SIG-M5 treated with dmso at 0.1 percent for 504 hours (cell line): ENCODE measurements around the gene IL1RAP.
"Not testable (repeated sequence)": the region's sequence is repeated elsewhere in the genome, so short reads cannot be mapped to it uniquely, and the experiment has no call there.

ENCODE experiments used
- DNase-seq: peaks from one replicate; lab custom pipeline; 2025; ENCODE audit not compliant: unreplicated experiment; lab: John Stamatoyannopoulos, UW

Gene IL1RAP

GRCh38 chr3:190646996-190647395, 133.1 kb downstream of the IL1RAP start:
- peak; percentile 25 for DNase-seq

GRCh38 chr3:190655933-190656332, 142.0 kb downstream of the IL1RAP start:
- DNase-seq = no peak

GRCh38 chr3:190658106-190658505, 144.2 kb downstream of the IL1RAP start:
- no peak for DNase-seq

- DNase-seq = no peak
These were observed 152.9 kb downstream of the IL1RAP start for GRCh38 chr3:190666821-190667220.

GRCh38 chr3:190671658-190672057, 157.8 kb downstream of the IL1RAP start:
- no peak for DNase-seq

GRCh38 chr3:190673148-190673547, 159.3 kb downstream of the IL1RAP start:
- DNase-seq = no peak

GRCh38 chr3:190676481-190676880, 162.6 kb downstream of the IL1RAP start:
- no peak for DNase-seq

GRCh38 chr3:190677001-190677400, 163.1 kb downstream of the IL1RAP start:
- no peak for DNase-seq

GRCh38 chr3:190677868-190678267, 164.0 kb downstream of the IL1RAP start:
- not testable (repeated sequence) for DNase-seq

GRCh38 chr3:190680691-190681090, 166.8 kb downstream of the IL1RAP start:
- DNase-seq = no peak

GRCh38 chr3:190684776-190685175, 170.9 kb downstream of the IL1RAP start:
- no peak for DNase-seq

GRCh38 chr3:190686011-190686410, 172.1 kb downstream of the IL1RAP start:
- DNase-seq = no peak

GRCh38 chr3:190690246-190690645, 176.4 kb downstream of the IL1RAP start:
- no peak for DNase-seq

- no peak for DNase-seq
These were observed 178.4 kb downstream of the IL1RAP start for GRCh38 chr3:190692256-190692655.

- DNase-seq = no peak
These were observed 180.6 kb downstream of the IL1RAP start for GRCh38 chr3:190694335-190695001.

GRCh38 chr3:190695225-190695624, 181.3 kb downstream of the IL1RAP start:
- DNase-seq = no peak

GRCh38 chr3:190695994-190696393, 182.1 kb downstream of the IL1RAP start:
- DNase-seq = no peak

GRCh38 chr3:190696777-190697501, 183.1 kb downstream of the IL1RAP start:
- peak; percentile 12 for DNase-seq

GRCh38 chr3:190697502-190697830, 183.6 kb downstream of the IL1RAP start:
- no peak for DNase-seq

- DNase-seq = no peak
These were observed 184.0 kb downstream of the IL1RAP start for GRCh38 chr3:190697901-190698300.

GRCh38 chr3:190699776-190700175, 185.9 kb downstream of the IL1RAP start:
- DNase-seq = peak; percentile 45

GRCh38 chr3:190701096-190701532, 187.2 kb downstream of the IL1RAP start:
- peak; percentile 70 for DNase-seq

GRCh38 chr3:190706582-190706981, 192.7 kb downstream of the IL1RAP start:
- DNase-seq = no peak
